Vagina (tissue), 2 donors: ENCODE measurements around the gene GLB1L2. TPM values are rescaled to one million over a fixed set of nuclear protein-coding genes. Genes with fewer than 3 reads are reported as not detected.

Experiments
- DNase-seq, 2 donors: peaks; one replicate each; pipeline ENCODE4 v3.0.0-alpha.2; 2017; ENCODE audit errors: extremely low spot score in 2 of 2
- H3K27ac ChIP-seq: fragments of 200-600 bp; sonication (generic); one replicate; pipeline ENCODE4 v1.5.1; 2019
- H3K27me3 ChIP-seq: fragments of 200-600 bp; sonication (generic); one replicate; pipeline ENCODE4 v1.5.1; 2019
- H3K36me3 ChIP-seq, 2 donors: fragments of 200-600 bp; sonication (generic); one replicate each; pipeline ENCODE4 v1.5.1; 2017 to 2019
- H3K4me1 ChIP-seq: fragments of 200-600 bp; sonication (generic); one replicate; pipeline ENCODE4 v1.5.1; 2019
- H3K4me3 ChIP-seq, 2 donors: fragments of 200-600 bp; sonication (generic); 1 replicate in 1 of 2; 2 replicates in 1 of 2; pipeline ENCODE4 v1.5.1; 2016 to 2019
- H3K9me3 ChIP-seq: fragments of 200-600 bp; sonication (generic); one replicate; pipeline ENCODE4 v1.5.1; 2019
- CTCF ChIP-seq, 3 experiments: fragments of 450-650 bp in 2 of 3; fragments of 200-600 bp in 1 of 3; sonication (generic) in 1 of 3; IDR thresholded peaks; one replicate each; pipeline ENCODE4 v1.5.1; 2017 to 2019; ENCODE audit warnings: antibody characterized with exemption in 3 of 3, mild to moderate bottlenecking in 2 of 3, moderate library complexity in 2 of 3
- POLR2A ChIP-seq, 2 donors: fragments of 450-650 bp; IDR thresholded peaks; one replicate each; pipeline ENCODE4 v1.6.1; 2017; ENCODE audit warnings: antibody characterized with exemption in 2 of 2, mild to moderate bottlenecking in 2 of 2, moderate library complexity in 2 of 2
- POLR2AphosphoS5 ChIP-seq, 2 donors: sonication (generic); formaldehyde crosslinking; IDR thresholded peaks; one replicate each; pipeline ENCODE4 v1.9.0; 2017; ENCODE audit warnings: antibody characterized with exemption in 2 of 2, mild to moderate bottlenecking in 2 of 2, low read depth in 1 of 2; ENCODE audit not compliant: insufficient read depth in 1 of 2
- intact Hi-C: fragments of 100-400 bp; cut with DNase I; formaldehyde crosslinking; loops from one replicate; pipeline ENCODE4 v1.15.1; 2023
- total RNA-seq: library from RNA; depleted of rRNA; stranded (reverse); fragments of >200 nt; gene quantifications from one replicate; pipeline ENCODE4 v1.2.3, GENCODE V29; 2016

Gene GLB1L2
- total RNA-seq, 1 donor from 2014 or later = 2.0 TPM

- intact Hi-C loops = no loop called here
- DNase-seq = no peak
- no peak overlapping the region for H3K27ac ChIP-seq
- no peaks in the 10 kb centered on the region for H3K36me3 ChIP-seq
- no peaks in the 10 kb centered on the region for H3K9me3 ChIP-seq
- no peaks in the 10 kb centered on the region for H3K4me1 ChIP-seq
- no peak overlapping the region for H3K4me3 ChIP-seq
- TF ChIP-seq POLR2A (IDR thresholded peaks at IDR 0.05) = no peak
- no peak for TF ChIP-seq POLR2AphosphoS5 (IDR thresholded peaks at IDR 0.05; ENCODE audit: insufficient read depth in 1 of 2, low read depth in 1 of 2)
- no peak for TF ChIP-seq CTCF (IDR thresholded peaks at IDR 0.05)
- H3K27me3 ChIP-seq = no peaks in the 10 kb centered on the region
Measured at GRCh38 chr11:134356656-134357544, 25.1 kb downstream of the GLB1L2 start.

- Histone ChIP-seq H3K9me3 (no peaks in the 10 kb centered on the region), H3K36me3 (no peaks in the 10 kb centered on the region), H3K27ac (no peak overlapping the region), H3K27me3 (no peaks in the 10 kb centered on the region), H3K4me1 (no peaks in the 10 kb centered on the region), H3K4me3 (no peak overlapping the region)
- TF ChIP-seq POLR2A (IDR thresholded peaks at IDR 0.05) = no peak
- TF ChIP-seq POLR2AphosphoS5 (IDR thresholded peaks at IDR 0.05; ENCODE audit: insufficient read depth in 1 of 2, low read depth in 1 of 2) = no peak
- TF ChIP-seq CTCF (IDR thresholded peaks at IDR 0.05) = no peak
- DNase-seq = no peak
- intact Hi-C loops = no loop called here
Measured at GRCh38 chr11:134357545-134357839, 25.7 kb downstream of the GLB1L2 start.

- no peak for DNase-seq
- no peaks in the 10 kb centered on the region for H3K4me1 ChIP-seq
- no peaks in the 10 kb centered on the region for H3K36me3 ChIP-seq
- H3K9me3 ChIP-seq = no peaks in the 10 kb centered on the region
- H3K27ac ChIP-seq = no peak overlapping the region
- intact Hi-C loops = no loop called here
- no peaks in the 10 kb centered on the region for H3K27me3 ChIP-seq
- H3K4me3 ChIP-seq = no peak overlapping the region
- TF ChIP-seq CTCF (IDR thresholded peaks at IDR 0.05) (no peak), POLR2AphosphoS5 (IDR thresholded peaks at IDR 0.05; ENCODE audit: insufficient read depth in 1 of 2, low read depth in 1 of 2) (no peak), POLR2A (IDR thresholded peaks at IDR 0.05) (no peak)
Measured at GRCh38 chr11:134358165-134358855, 26.5 kb downstream of the GLB1L2 start.

- no peak for DNase-seq
- no peak for TF ChIP-seq POLR2A (IDR thresholded peaks at IDR 0.05)
- TF ChIP-seq POLR2AphosphoS5 (IDR thresholded peaks at IDR 0.05; ENCODE audit: insufficient read depth in 1 of 2, low read depth in 1 of 2) = no peak
- TF ChIP-seq CTCF (IDR thresholded peaks at IDR 0.05) = no peak
- intact Hi-C loops = no loop called here
- Histone ChIP-seq H3K4me3 (no peak overlapping the region), H3K36me3 (no peaks in the 10 kb centered on the region), H3K4me1 (no peaks in the 10 kb centered on the region), H3K9me3 (no peaks in the 10 kb centered on the region), H3K27me3 (no peaks in the 10 kb centered on the region), H3K27ac (no peak overlapping the region)
Measured at GRCh38 chr11:134358856-134359490, 27.2 kb downstream of the GLB1L2 start.
